Measurements from ENCODE around the gene DDN.

The DDN gene

GRCh38 chr12:48946943-48947342, 52.2 kb downstream of the DDN start:
- no peak for DNase-seq (ENCODE audit: low spot score)
- TF ChIP-seq, protein P1, sequence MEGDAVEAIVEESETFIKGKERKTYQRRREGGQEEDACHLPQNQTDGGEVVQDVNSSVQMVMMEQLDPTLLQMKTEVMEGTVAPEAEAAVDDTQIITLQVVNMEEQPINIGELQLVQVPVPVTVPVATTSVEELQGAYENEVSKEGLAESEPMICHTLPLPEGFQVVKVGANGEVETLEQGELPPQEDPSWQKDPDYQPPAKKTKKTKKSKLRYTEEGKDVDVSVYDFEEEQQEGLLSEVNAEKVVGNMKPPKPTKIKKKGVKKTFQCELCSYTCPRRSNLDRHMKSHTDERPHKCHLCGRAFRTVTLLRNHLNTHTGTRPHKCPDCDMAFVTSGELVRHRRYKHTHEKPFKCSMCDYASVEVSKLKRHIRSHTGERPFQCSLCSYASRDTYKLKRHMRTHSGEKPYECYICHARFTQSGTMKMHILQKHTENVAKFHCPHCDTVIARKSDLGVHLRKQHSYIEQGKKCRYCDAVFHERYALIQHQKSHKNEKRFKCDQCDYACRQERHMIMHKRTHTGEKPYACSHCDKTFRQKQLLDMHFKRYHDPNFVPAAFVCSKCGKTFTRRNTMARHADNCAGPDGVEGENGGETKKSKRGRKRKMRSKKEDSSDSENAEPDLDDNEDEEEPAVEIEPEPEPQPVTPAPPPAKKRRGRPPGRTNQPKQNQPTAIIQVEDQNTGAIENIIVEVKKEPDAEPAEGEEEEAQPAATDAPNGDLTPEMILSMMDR (IDR thresholded peaks at IDR 0.05; ENCODE audit: extremely low read depth, missing control alignments), result no peak

GRCh38 chr12:48946205-48946604, 53.0 kb downstream of the DDN start:
- TF ChIP-seq, protein P1 (IDR thresholded peaks at IDR 0.05; ENCODE audit: extremely low read depth, missing control alignments), result no peak
- no peak for DNase-seq (ENCODE audit: low spot score)
